H1 (cell line): ENCODE results near the gene LTB4R. TPM values are rescaled to one million over a fixed set of nuclear protein-coding genes. Genes with fewer than 3 reads are reported as not detected.

ENCODE experiments used
- CTCF ChIA-PET: fragments of 300-600 bp; sonication (Branson Sonifier 250); formaldehyde crosslinking; loops from one replicate; lab custom pipeline; 2021; ENCODE audit not compliant: partially characterized antibody; lab: Charles Lee
- POLR2A ChIA-PET: fragments of 300-600 bp; sonication (Branson Sonifier 250); formaldehyde crosslinking; loops from one replicate; lab custom pipeline; 2021; ENCODE audit warnings: inconsistent platforms; ENCODE audit not compliant: partially characterized antibody; lab: Charles Lee
- DNase-seq, 2 experiments: peaks; one replicate each; pipeline versions ENCODE4 v3.0.0 to v3.0.0-alpha.2; 2010 to 2022; ENCODE audit warnings: low spot score in 2 of 2, low read depth in 1 of 2, mixed read lengths in 1 of 2
- FAIRE-seq: peaks from 2 replicates; lab custom pipeline; 2011; peaks lifted over from hg19 to GRCh38; lab: Jason Lieb, UNC
- H2AFZ ChIP-seq: 2 replicates; pipeline ENCODE4 v1.8.1; 2012; ENCODE audit warnings: low read length, inconsistent platforms
- H2AK5ac ChIP-seq: 2 replicates; pipeline ENCODE4 v1.6.1; 2013; ENCODE audit warnings: low read depth, low read length
- H2BK120ac ChIP-seq: replicated peaks from 2 replicates; pipeline ENCODE3; 2013; ENCODE audit warnings: low read depth, low read length, inconsistent platforms
- H2BK12ac ChIP-seq: 2 replicates; pipeline ENCODE4 v1.6.1; 2013; ENCODE audit warnings: low read depth, low read length
- H2BK15ac ChIP-seq: 2 replicates; pipeline ENCODE4 v1.6.1; 2013; ENCODE audit warnings: low read length
- H2BK20ac ChIP-seq: 2 replicates; pipeline ENCODE4 v1.6.1; 2013; ENCODE audit warnings: low read length
- H2BK5ac ChIP-seq: 2 replicates; pipeline ENCODE4 v1.6.1; 2013; ENCODE audit warnings: low read depth, low read length
- H3K14ac ChIP-seq: 2 replicates; pipeline ENCODE4 v1.6.1; 2013; ENCODE audit warnings: inconsistent platforms; ENCODE audit not compliant: insufficient read length
- H3K18ac ChIP-seq: 2 replicates; pipeline ENCODE4 v1.6.1; 2013; ENCODE audit warnings: low read length; ENCODE audit errors: extremely low read depth
- H3K23ac ChIP-seq: 2 replicates; pipeline ENCODE4 v1.6.1; 2013; ENCODE audit warnings: inconsistent platforms; ENCODE audit not compliant: insufficient read length
- H3K23me2 ChIP-seq: 2 replicates; pipeline ENCODE4 v1.6.1; 2013; ENCODE audit warnings: low read depth, low read length
- H3K27ac ChIP-seq: 2 replicates; pipeline ENCODE4 v1.6.1; 2011; ENCODE audit warnings: low read depth, low read length, inconsistent platforms
- H3K27me3 ChIP-seq, 4 experiments: replicated peaks in 1 of 4; 1 replicate in 1 of 4; 2 replicates in 3 of 4; pipeline versions ENCODE4 v1.6.1 to v1.8.1; 2011 to 2013; ENCODE audit warnings: low read length in 3 of 4, mild to moderate bottlenecking in 3 of 4, inconsistent platforms in 2 of 4, mixed read lengths in 2 of 4, moderate library complexity in 1 of 4; ENCODE audit not compliant: control insufficient read depth in 3 of 4, insufficient read depth in 3 of 4; ENCODE audit errors: extremely low read depth in 1 of 4
- H3K36me3 ChIP-seq, 4 experiments: 2 replicates each; pipeline versions ENCODE4 v1.6.1 to v1.8.1; 2011 to 2013; ENCODE audit warnings: mild to moderate bottlenecking in 4 of 4, low read length in 3 of 4, moderate library complexity in 2 of 4, control low read depth in 1 of 4, inconsistent platforms in 1 of 4; ENCODE audit not compliant: insufficient read depth in 4 of 4, control insufficient read depth in 2 of 4
- H3K4ac ChIP-seq: replicated peaks from 2 replicates; pipeline ENCODE3; 2013; ENCODE audit warnings: low read length, low read depth, mixed read lengths, inconsistent platforms; ENCODE audit not compliant: insufficient read length
- H3K4me1 ChIP-seq, 4 experiments: replicated peaks in 1 of 4; 1 replicate in 1 of 4; 2 replicates in 3 of 4; pipeline versions ENCODE4 v1.6.1 to v1.8.1; 2011 to 2013; ENCODE audit warnings: low read length in 3 of 4, inconsistent platforms in 2 of 4, mixed read lengths in 1 of 4; ENCODE audit not compliant: insufficient read depth in 4 of 4, control insufficient read depth in 3 of 4
- H3K4me2 ChIP-seq, 2 experiments: 2 replicates each; pipeline versions ENCODE4 v1.6.1 to v1.8.1; 2011 to 2013; ENCODE audit warnings: low read depth in 2 of 2, low read length in 2 of 2, control low read depth in 1 of 2, inconsistent platforms in 1 of 2, mild to moderate bottlenecking in 1 of 2; ENCODE audit not compliant: insufficient read depth in 1 of 2
- H3K4me3 ChIP-seq, 4 experiments: fragments of 200-600, 300-600 bp in 1 of 4; sonication (generic), shearing (Covaris generic), sonication (Bioruptor Twin) in 1 of 4; 2 replicates each; pipeline versions ENCODE4 v1.5.1 to v1.8.1; 2011 to 2016; ENCODE audit warnings: low read length in 4 of 4, low read depth in 3 of 4, control low read depth in 2 of 4, inconsistent platforms in 2 of 4, mild to moderate bottlenecking in 2 of 4, mixed read lengths in 1 of 4, moderate library complexity in 1 of 4; ENCODE audit not compliant: insufficient read depth in 2 of 4; ENCODE audit errors: extremely low read depth in 1 of 4
- H3K56ac ChIP-seq: replicated peaks from 2 replicates; pipeline ENCODE3; 2013; ENCODE audit warnings: low read depth, mild to moderate bottlenecking, mixed read lengths, low read length, inconsistent platforms; ENCODE audit not compliant: insufficient read length
- H3K79me1 ChIP-seq: 2 replicates; pipeline ENCODE4 v1.6.1; 2013; ENCODE audit warnings: low read depth, low read length, control low read depth
- H3K79me2 ChIP-seq, 2 experiments: 2 replicates each; pipeline versions ENCODE4 v1.6.1 to v1.8.1; 2012 to 2013; ENCODE audit warnings: low read length in 2 of 2, mild to moderate bottlenecking in 2 of 2, inconsistent platforms in 1 of 2; ENCODE audit not compliant: insufficient read depth in 2 of 2, control insufficient read depth in 1 of 2
- H3K9ac ChIP-seq, 4 experiments: replicated peaks in 1 of 4; 1 replicate in 1 of 4; 2 replicates in 3 of 4; pipeline versions ENCODE4 v1.6.1 to v1.8.1; 2011 to 2013; ENCODE audit warnings: low read depth in 3 of 4, low read length in 3 of 4, control low read depth in 2 of 4, mild to moderate bottlenecking in 2 of 4, moderate library complexity in 2 of 4, inconsistent platforms in 1 of 4; ENCODE audit errors: extremely low read depth in 1 of 4
- H3K9me3 ChIP-seq, 2 experiments: 2 replicates each; pipeline versions ENCODE4 v1.6.1 to v1.8.1; 2012 to 2013; ENCODE audit warnings: mild to moderate bottlenecking in 2 of 2, moderate library complexity in 2 of 2, control low read depth in 1 of 2, inconsistent platforms in 1 of 2, low read depth in 1 of 2, low read length in 1 of 2, mixed read lengths in 1 of 2; ENCODE audit not compliant: insufficient read depth in 2 of 2
- H4K20me1 ChIP-seq, 2 experiments: replicated peaks in 1 of 2; 2 replicates each; pipeline versions ENCODE3 to v1.8.1; 2011 to 2013; ENCODE audit warnings: inconsistent platforms in 2 of 2, low read length in 2 of 2, mild to moderate bottlenecking in 1 of 2; ENCODE audit not compliant: insufficient read depth in 2 of 2, control insufficient read depth in 1 of 2
- H4K5ac ChIP-seq: 2 replicates; pipeline ENCODE4 v1.6.1; 2013; ENCODE audit warnings: low read length, low read depth, mixed read lengths, inconsistent platforms; ENCODE audit not compliant: insufficient read length
- H4K8ac ChIP-seq: 2 replicates; pipeline ENCODE4 v1.8.0; 2013; ENCODE audit warnings: mild to moderate bottlenecking, moderate library complexity, low read length, inconsistent platforms; ENCODE audit not compliant: insufficient read depth; ENCODE audit errors: extremely low read depth
- H4K91ac ChIP-seq: replicated peaks from 2 replicates; pipeline ENCODE3; 2013; ENCODE audit warnings: low read length, mixed read lengths, inconsistent platforms; ENCODE audit not compliant: insufficient read length
- ASH2L ChIP-seq: fragments of 200-600, 300-600 bp; sonication (generic); IDR thresholded peaks from one replicate; pipeline ENCODE4 v1.7.1; 2017; ENCODE audit warnings: low read length
- BCL11A ChIP-seq, 2 experiments: IDR thresholded peaks; one replicate each; pipeline ENCODE4 v1.6.1; 2011; ENCODE audit warnings: low read depth in 2 of 2, low read length in 2 of 2, mild to moderate bottlenecking in 2 of 2
- CREB1 ChIP-seq: IDR thresholded peaks from 2 replicates; pipeline ENCODE4 v1.6.1; 2012; ENCODE audit warnings: inconsistent platforms
- CTCF ChIP-seq, 3 experiments: IDR thresholded peaks; 1 replicate in 2 of 3; 2 replicates in 1 of 3; pipeline versions ENCODE4 v1.5.1 to v1.6.1; 2011; ENCODE audit warnings: low read length in 3 of 3, mild to moderate bottlenecking in 3 of 3, inconsistent platforms in 2 of 3, low read depth in 1 of 3, moderate library complexity in 1 of 3; ENCODE audit not compliant: insufficient read depth in 1 of 3; ENCODE audit errors: control extremely low read depth in 1 of 3
- EGR1 ChIP-seq: IDR thresholded peaks from 2 replicates; pipeline ENCODE4 v1.6.1; 2011; ENCODE audit warnings: low read depth, low read length, borderline replicate concordance
- SP1 ChIP-seq: IDR thresholded peaks from 2 replicates; pipeline ENCODE4 v1.6.1; 2011; ENCODE audit warnings: low read depth, low read length
- SRF ChIP-seq: IDR thresholded peaks from 2 replicates; pipeline ENCODE4 v1.6.1; 2011; ENCODE audit warnings: mild to moderate bottlenecking, low read depth, low read length, moderate library complexity
- SUZ12 ChIP-seq: fragments of 200-600 bp; sonication (generic); IDR thresholded peaks from 2 replicates; pipeline ENCODE4 v1.6.1; 2012; ENCODE audit warnings: mild to moderate bottlenecking, inconsistent platforms, low read length, moderate library complexity, mixed read lengths
- WGBS, 2 experiments: shearing (Covaris generic) in 1 of 2; methylation state at CpG; one replicate each; pipeline versions ENCODE4 v1.1.6 to v1.1.7; 2013 to 2015; ENCODE audit warnings: low lambda C conversion rate in 2 of 2, mixed read lengths in 2 of 2, inconsistent platforms in 1 of 2, low coverage in 1 of 2, missing lambda C conversion rate in 1 of 2; ENCODE audit not compliant: insufficient replicate concordance in 2 of 2, insufficient coverage in 1 of 2, insufficient read length in 1 of 2; ENCODE audit errors: extremely low coverage in 1 of 2, missing lambda C conversion rate in 1 of 2; 5-methylcytosine and 5-hydroxymethylcytosine counted together
- polyA plus RNA-seq, 7 experiments: library from polyadenylated mRNA; depleted of rRNA in 3 of 7; stranded (reverse) in 5 of 7; unstranded in 2 of 7; fragments of >200 nt in 5 of 7; fragments of 200-250 nt in 2 of 7; gene quantifications; 1 replicate in 5 of 7; 2 replicates in 1 of 7; 4 replicates in 1 of 7; pipeline versions ENCODE4 v1.2.1 to v1.2.3, GENCODE V29; 2011 to 2013; ENCODE audit warnings: missing spikeins in 2 of 7, mixed read lengths in 2 of 7
- total RNA-seq: library from RNA; stranded (reverse); fragmentation: NEBNext Ultra II Directional; extraction: Animal tissue kit (Norgen Biotek cat#: 25700); gene quantifications from 2 replicates; pipeline ENCODE4 v1.2.1, GENCODE V29; 2021

The LTB4R gene
- total and polyA plus RNA-seq, 2 of the 8 experiments (the other 6 are each of a cell fraction or from before 2014, with no cell fraction given) = 4.1 to 6.7 TPM

GRCh38 chr14:24332268-24332993, 21.1 kb downstream of the LTB4R start:
- ChIA-PET POLR2A (interaction anchor here (1.0 to 5.8 kb wide), 11 partner anchors 14 to 109 kb away, joined by 3 to 46 read pairs (median 4); partner anchors contain the start of genes CBLN3, KHNYN and TINF2), CTCF (interaction anchor here (0.6 to 27.8 kb wide), 34 partner anchors 9 to 733 kb away, joined by 3 to 664 read pairs (median 4); partner anchors contain the start of genes CBLN3, CHMP4A, CIDEB and EMC9)
- Histone ChIP-seq H3K4ac (no peak overlapping the region), H2BK12ac (peak overlapping the region; percentile 99), H4K91ac (peak overlapping the region; percentile 87), H3K4me3 (peak overlapping the region; percentile 32 to 62 (median 52)), H3K14ac (no peak overlapping the region), H2BK20ac (peak overlapping the region; percentile 96; the same call in 1 of the 2 replicates), H4K20me1 (peaks cover 0 to 2% of the 10 kb centered on the region in 2 experiments), H3K36me3 (no peaks in the 10 kb centered on the region), H3K56ac (no peak overlapping the region), H4K8ac (peak overlapping the region; percentile 81; the same call in 1 of the 2 replicates), H3K79me2 (no peaks in the 10 kb centered on the region), H2BK120ac (peak overlapping the region; percentile 74), H3K9me3 (no peaks in the 10 kb centered on the region), H3K79me1 (no peaks in the 10 kb centered on the region), H2AFZ (peak overlapping the region; percentile 97), H4K5ac (no peak overlapping the region), H3K23ac (no peak overlapping the region), H3K27ac (no peak overlapping the region), H3K4me2 (peak overlapping the region; percentile 76 to 98), H2BK5ac (peak overlapping the region; percentile 80; the same call in 1 of the 2 replicates), H3K18ac (peak overlapping the region; percentile 83), H3K9ac (peak overlapping the region in 1 of 4 experiments; percentile 4; a peak in 1 of 7 replicates), H3K27me3 (peaks cover 39 to 85% (median 59%) of the 10 kb centered on the region in 4 experiments), H3K4me1 (peaks cover 0 to 16% (median 9%) of the 10 kb centered on the region in 4 experiments; a peak in 5 of 7 replicates), H2AK5ac (no peak overlapping the region), H3K23me2 (peaks cover 18% of the 10 kb centered on the region), H2BK15ac (peak overlapping the region; percentile 100)
- DNase-seq (peak; percentile 34 to 89), FAIRE-seq (peak; percentile 78)
- WGBS, 2 experiments = 4% methylated on average over 45 of the region's 56 CpGs; no CpG with 5 or more reads in 1 of the 2 experiments
- no peak for TF ChIP-seq EGR1
- TF ChIP-seq ASH2L = peak; percentile 78
- peak; percentile 49; the same call in 1 of the 2 replicates for TF ChIP-seq SUZ12
- no peak for TF ChIP-seq SRF
- TF ChIP-seq CTCF (IDR thresholded peaks at IDR 0.05; ENCODE audit: control extremely low read depth in 1 of 3, insufficient read depth in 1 of 3, low read depth in 1 of 3, low read length in 3 of 3) = peak in 2 of 3 experiments; percentile 56 to 79; a peak in 3 of 4 replicates
- TF ChIP-seq SP1 = no peak
- no peak for TF ChIP-seq BCL11A (IDR thresholded peaks at IDR 0.05; ENCODE audit: low read depth in 2 of 2, low read length in 2 of 2)
- TF ChIP-seq CREB1 = peak; percentile 37
